ENCODE results near the gene ZNF765.
"Not testable (repeated sequence)": the region's sequence is repeated elsewhere in the genome, so short reads cannot be mapped to it uniquely, and the experiment has no call there.

ZNF765 gene

DNA sequence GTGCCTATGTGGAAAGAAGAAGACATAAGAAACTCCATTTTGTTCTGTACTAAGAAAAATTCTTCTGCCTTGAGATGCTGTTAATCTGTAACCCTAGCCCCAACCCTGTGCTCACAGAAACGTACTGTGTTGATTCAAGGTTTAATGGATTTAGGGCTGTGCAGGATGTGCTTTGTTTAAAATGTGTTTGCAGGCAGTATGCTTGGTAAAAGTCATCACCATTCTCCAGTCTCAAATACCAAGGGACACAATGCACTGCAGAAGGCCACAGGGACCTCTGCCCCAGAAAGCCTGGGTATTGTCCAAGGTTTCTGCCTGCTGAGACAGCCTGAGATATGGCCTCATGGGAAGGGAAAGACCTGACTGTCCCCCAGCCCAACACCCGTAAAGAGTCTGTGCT, 48.9 kb downstream of the ZNF765 start:
- H3K27me3 Mint-ChIP-seq (ENCODE audit: low read depth); H3K27ac Mint-ChIP-seq; H3K4me3 Mint-ChIP-seq; H3K4me1 Mint-ChIP-seq (ENCODE audit: low read depth); DNase-seq (ENCODE audit: low spot score): not testable (repeated sequence)
- Mint-ChIP-seq H3K36me3 (ENCODE audit: low read depth) (peaks cover 84% of the 10 kb centered on the region), H3K9me3 (peaks cover 57% of the 10 kb centered on the region)

DNA sequence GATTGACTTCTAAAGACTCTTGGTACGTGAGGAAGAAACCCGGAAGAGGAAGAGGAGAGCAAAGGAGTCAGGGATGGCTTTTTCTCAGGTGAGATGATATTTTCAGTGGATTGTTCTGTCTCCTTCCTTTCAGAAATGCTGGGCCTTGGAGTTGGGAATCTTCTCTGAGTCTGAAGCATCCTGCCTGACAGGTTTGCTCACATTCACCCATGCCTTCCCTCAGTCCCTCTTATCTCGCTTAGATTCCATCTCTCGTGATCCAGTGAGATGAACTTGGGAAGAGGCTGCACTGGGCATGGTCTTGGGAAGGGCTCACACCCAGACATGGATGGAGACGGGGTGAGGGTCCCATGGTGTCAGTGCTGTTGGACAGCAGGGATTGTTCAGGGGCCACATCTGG, 52.2 kb downstream of the ZNF765 start:
- H3K27ac Mint-ChIP-seq; DNase-seq (ENCODE audit: low spot score); H3K27me3 Mint-ChIP-seq (ENCODE audit: low read depth); H3K4me1 Mint-ChIP-seq (ENCODE audit: low read depth); H3K4me3 Mint-ChIP-seq: not testable (repeated sequence)
- peaks cover 85% of the 10 kb centered on the region for H3K36me3 Mint-ChIP-seq (ENCODE audit: low read depth)
- peaks cover 66% of the 10 kb centered on the region for H3K9me3 Mint-ChIP-seq

DNA sequence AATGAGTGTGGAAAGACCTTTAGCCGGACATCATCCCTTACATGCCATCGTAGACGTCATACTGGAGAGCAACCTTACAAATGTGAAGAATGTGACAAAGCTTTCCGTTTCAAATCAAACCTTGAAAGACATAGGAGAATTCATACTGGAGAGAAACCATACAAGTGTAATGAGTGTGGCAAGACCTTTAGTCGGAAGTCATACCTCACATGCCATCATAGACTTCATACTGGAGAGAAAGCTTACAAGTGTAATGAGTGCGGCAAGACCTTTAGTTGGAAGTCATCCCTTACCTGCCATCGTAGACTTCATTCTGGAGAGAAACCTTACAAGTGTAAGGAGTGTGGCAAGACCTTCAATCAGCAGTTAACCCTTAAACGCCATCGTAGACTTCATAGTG, 60.9 kb downstream of the ZNF765 start:
- DNase-seq (ENCODE audit: low spot score), result no peak
- Mint-ChIP-seq H3K27me3 (ENCODE audit: low read depth) (no peaks in the 10 kb centered on the region), H3K4me3 (no peak overlapping the region)

DNA sequence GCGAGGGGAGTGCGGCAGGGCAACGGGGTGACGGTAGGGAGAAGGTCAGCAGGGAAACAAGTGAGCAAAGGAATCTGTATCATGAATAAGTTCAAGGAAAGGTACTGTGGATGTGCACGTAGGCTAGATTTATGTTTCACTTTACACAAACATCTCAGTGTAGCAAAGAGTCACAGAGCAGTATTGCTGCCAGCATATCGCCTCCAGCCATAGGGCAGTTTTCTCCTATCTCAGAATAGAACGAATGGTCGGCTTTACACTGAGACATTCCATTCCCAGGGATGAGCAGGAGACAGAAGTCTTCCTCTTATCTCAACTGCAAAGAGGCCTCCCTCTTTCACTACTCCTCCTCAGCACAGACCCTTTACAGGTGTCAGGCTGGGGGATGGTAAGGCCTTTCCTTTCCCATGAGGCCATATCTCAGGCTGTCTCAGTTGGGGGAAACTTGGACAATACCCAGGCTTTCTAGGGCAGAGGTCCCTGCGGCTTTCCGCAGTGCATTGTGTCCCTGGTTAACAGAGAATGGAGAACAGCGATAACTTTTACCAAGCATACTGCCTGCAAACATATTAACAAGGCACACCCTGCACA, 65.3 kb downstream of the ZNF765 start:
- not testable (repeated sequence) for H3K27ac Mint-ChIP-seq; H3K27me3 Mint-ChIP-seq (ENCODE audit: low read depth); DNase-seq (ENCODE audit: low spot score); H3K4me3 Mint-ChIP-seq; H3K4me1 Mint-ChIP-seq (ENCODE audit: low read depth)
- peaks cover 30% of the 10 kb centered on the region for H3K36me3 Mint-ChIP-seq (ENCODE audit: low read depth)
- peaks cover 74% of the 10 kb centered on the region for H3K9me3 Mint-ChIP-seq

More for the DNA sequence above, 60.9 kb downstream of the ZNF765 start:
- H3K36me3 Mint-ChIP-seq (ENCODE audit: low read depth), result peaks cover 67% of the 10 kb centered on the region
- H3K27ac Mint-ChIP-seq, result no peak overlapping the region
- peaks cover 70% of the 10 kb centered on the region for H3K9me3 Mint-ChIP-seq
- H3K4me1 Mint-ChIP-seq (ENCODE audit: low read depth), result no peaks in the 10 kb centered on the region

DNA sequence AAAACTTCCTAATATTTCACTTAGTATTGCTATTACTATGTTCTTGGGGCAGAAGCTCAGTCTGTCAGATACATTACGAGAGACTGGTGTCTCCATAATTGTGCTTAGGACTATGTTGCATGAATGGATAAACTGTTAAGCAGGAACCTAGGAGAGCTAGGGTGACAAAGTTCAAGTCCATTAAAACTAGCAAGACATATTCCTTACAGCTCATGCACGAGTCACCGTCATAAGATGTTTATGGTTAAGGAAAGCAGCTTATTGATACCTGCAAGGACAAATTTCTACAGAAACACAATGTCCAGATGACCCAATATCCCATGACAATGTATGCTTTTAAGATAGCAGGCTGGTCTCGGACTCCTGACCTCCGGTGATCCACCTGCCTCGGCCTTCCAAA, 66.9 kb downstream of the ZNF765 start:
- H3K9me3 Mint-ChIP-seq, result peaks cover 66% of the 10 kb centered on the region
- peaks cover 16% of the 10 kb centered on the region for H3K36me3 Mint-ChIP-seq (ENCODE audit: low read depth)
- no peak for DNase-seq (ENCODE audit: low spot score)
- H3K4me3 Mint-ChIP-seq, result no peak overlapping the region
- peaks cover 2% of the 10 kb centered on the region for H3K4me1 Mint-ChIP-seq (ENCODE audit: low read depth)
- no peak overlapping the region for H3K27ac Mint-ChIP-seq
- no peaks in the 10 kb centered on the region for H3K27me3 Mint-ChIP-seq (ENCODE audit: low read depth)

DNA sequence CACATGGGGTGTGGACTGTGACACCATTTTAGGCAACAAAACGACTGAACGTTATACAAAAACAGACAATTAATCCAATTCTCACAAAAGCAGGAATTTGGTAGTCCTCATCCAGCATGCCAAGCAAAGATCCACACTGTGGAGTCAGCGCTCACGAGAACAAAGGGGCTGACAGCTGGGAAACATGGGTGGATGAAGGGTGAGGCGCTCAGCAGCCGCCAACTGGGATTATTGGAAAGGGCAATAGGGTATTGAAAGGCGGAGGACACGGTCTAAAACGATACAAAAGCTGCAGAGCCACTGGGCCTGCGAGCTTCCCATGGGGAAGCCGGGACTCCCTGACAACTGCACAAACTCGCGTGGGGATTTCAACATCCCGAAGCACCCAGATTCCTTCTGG, 67.9 kb downstream of the ZNF765 start:
- DNase-seq (ENCODE audit: low spot score), result no peak
- no peaks in the 10 kb centered on the region for H3K27me3 Mint-ChIP-seq (ENCODE audit: low read depth)
- H3K27ac Mint-ChIP-seq, result no peak overlapping the region
- peaks cover 2% of the 10 kb centered on the region for H3K4me1 Mint-ChIP-seq (ENCODE audit: low read depth)
- no peak overlapping the region for H3K4me3 Mint-ChIP-seq
- peaks cover 59% of the 10 kb centered on the region for H3K9me3 Mint-ChIP-seq
- peaks cover 14% of the 10 kb centered on the region for H3K36me3 Mint-ChIP-seq (ENCODE audit: low read depth)

DNA sequence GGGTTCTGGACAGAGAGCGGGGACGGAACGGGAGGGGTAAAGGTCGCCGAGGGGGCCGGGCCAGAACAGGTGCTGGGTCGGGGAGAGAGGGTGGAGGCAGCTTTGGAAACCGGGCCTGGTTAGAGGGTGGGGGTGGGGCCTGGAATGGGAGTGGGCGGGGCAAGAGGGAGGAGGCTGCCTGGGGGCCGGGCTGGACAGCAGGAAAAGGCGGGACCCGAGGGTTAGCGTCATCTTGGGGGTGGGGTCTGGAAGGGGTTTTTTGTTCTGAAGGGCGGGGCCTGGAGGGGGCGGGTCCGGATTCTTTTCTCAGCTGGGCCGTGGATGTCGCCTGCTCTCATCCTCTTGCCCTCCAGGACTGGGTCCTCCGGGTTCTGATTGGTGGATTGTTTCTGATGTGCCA, 68.3 kb downstream of the ZNF765 start:
- peaks cover 14% of the 10 kb centered on the region for H3K36me3 Mint-ChIP-seq (ENCODE audit: low read depth)
- H3K27me3 Mint-ChIP-seq (ENCODE audit: low read depth), result no peaks in the 10 kb centered on the region
- H3K9me3 Mint-ChIP-seq, result peaks cover 56% of the 10 kb centered on the region
- H3K4me1 Mint-ChIP-seq (ENCODE audit: low read depth), result peaks cover 2% of the 10 kb centered on the region
- DNase-seq (ENCODE audit: low spot score), result no peak
- H3K4me3 Mint-ChIP-seq, result no peak overlapping the region
- H3K27ac Mint-ChIP-seq, result no peak overlapping the region

DNA sequence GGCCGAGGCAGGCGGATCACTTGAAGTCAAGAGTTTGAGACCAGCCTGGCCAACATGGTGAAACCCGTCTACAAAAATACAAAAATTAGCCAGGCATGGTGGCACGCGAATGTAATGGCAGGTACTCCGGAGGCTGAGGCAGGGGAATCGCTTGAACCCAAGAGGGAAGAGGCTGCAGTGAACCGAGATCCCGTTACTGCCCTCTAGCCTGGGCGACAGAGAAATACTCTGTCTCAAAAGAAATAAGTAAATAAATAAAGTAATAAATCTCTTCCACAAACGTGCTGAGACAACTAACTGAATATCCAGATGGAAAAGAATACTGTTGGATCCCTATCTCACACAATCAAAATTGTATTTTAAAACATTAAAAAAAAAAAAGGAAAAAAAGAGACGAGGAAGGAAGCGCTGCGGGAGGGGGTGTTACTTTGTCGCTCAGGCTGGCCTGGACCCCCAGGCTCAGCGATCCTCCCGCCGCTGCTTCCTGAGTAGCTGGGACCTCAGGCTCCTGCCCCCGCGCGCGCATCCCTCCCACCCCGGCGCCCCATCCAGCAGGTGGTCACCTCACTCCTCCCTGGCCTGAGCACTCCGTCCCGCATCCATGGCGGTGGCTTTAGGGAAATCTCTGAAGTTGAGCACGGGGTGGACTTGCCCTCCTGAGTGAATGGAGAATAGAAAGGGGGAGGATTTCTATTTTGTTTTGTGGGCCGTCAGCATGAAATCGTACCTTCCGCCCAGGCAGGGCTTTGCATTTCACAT, 72.0 kb downstream of the ZNF765 start:
- Mint-ChIP-seq H3K36me3 (ENCODE audit: low read depth) (peaks cover 25% of the 10 kb centered on the region), H3K4me3 (peak overlapping the region; percentile 85), H3K27me3 (ENCODE audit: low read depth) (no peaks in the 10 kb centered on the region), H3K9me3 (peaks cover 47% of the 10 kb centered on the region), H3K4me1 (ENCODE audit: low read depth) (peaks cover 14% of the 10 kb centered on the region), H3K27ac (no peak overlapping the region)
- DNase-seq (ENCODE audit: low spot score), result no peak

DNA sequence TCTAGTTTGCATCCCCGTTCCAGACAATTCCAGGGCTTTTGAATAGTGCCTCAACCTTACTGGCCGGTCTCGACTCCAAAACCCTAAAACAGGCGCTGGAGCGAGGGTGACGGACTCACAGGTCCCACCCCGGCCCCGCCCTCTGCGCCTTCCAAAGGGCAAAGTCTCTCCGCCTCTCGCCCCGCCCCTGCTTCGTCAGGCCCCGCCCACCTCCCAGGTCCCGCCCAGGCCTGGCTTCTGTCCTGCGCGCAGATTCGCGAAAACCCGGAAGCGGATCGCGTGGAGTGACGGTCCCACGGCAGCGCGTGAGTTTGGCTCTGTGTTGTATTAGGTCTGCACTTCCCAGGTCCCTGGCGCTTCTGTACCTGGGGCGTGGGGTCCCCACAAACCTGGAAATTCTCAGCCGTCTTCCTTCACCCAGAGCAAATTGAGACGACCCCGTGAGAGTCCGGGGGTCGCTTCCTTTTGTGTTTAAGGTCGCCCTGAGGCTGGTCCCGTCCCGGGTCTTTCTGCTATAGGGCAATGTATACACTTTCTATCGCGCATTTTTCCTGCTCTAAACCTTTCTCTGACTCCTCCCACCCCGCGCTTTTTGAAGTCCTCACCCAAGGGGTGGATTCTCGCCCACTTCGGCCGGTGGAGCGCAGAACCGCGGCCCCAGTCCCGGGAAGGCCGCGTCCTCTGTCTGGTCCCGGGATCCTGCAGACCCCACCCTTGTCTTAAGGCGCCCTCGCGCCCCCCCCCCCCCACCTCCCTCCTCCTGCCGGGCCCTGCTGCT, 72.7 kb downstream of the ZNF765 start, which contains the start of gene ZNF813:
Gene ZNF813, plus strand, starts transcription at position 249 of the 778 bp plus-strand sequence. CDS start 16,090 bp downstream, outside the sequence.
- H3K9me3 Mint-ChIP-seq, result peaks cover 51% of the 10 kb centered on the region
- peak; percentile 85 for DNase-seq (ENCODE audit: low spot score)
- peaks cover 14% of the 10 kb centered on the region for H3K4me1 Mint-ChIP-seq (ENCODE audit: low read depth)
- H3K4me3 Mint-ChIP-seq, result peak within 1 kb of the TSS; percentile 85
- H3K27me3 Mint-ChIP-seq (ENCODE audit: low read depth), result no peaks in the 10 kb centered on the region
- peaks cover 28% of the 10 kb centered on the region for H3K36me3 Mint-ChIP-seq (ENCODE audit: low read depth)
- H3K27ac Mint-ChIP-seq, result peak within 1 kb of the TSS; percentile 83

DNA sequence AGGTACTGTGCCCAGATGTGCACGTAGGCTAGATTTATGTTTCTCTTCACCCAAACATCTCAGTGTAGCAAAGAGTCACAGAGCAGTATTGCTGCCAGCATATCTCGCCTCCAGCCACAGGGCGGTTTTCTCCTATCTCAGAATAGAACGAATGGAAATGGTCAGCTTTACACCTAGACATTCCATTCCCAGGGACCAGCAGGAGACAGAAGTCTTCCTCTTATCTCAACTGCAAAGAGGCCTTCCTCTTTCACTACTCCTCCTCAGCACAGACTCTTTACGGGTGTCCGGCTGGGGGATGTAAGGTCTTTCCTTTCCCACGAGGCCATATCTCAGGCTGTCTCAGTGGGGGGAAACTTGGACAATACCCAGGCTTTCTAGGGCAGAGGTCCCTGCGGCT, 73.7 kb downstream of the ZNF765 start:
- not testable (repeated sequence) for DNase-seq (ENCODE audit: low spot score); H3K27ac Mint-ChIP-seq; H3K27me3 Mint-ChIP-seq (ENCODE audit: low read depth)
- Mint-ChIP-seq H3K4me3 (peak overlapping the region; percentile 85), H3K9me3 (peaks cover 52% of the 10 kb centered on the region), H3K36me3 (ENCODE audit: low read depth) (peaks cover 34% of the 10 kb centered on the region), H3K4me1 (ENCODE audit: low read depth) (peaks cover 14% of the 10 kb centered on the region)

DNA sequence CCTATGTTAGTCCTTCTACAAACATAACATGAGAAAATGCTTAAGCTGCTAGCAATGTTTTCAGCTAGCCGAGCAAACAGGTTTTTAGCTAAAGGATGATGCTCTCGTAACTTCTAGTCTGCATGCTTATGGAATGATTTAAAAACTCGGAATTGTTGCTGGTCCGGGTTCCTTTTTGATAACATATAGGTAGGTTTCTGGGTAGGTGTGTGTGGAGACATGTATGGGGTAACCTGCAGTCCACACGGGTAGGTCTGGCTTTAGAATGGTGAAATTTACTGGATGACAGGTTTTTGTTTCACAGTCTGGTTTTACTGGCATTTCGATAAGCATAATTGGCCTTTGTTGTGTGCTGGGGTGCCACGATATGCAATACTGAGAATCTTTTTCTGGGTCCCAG, 77.0 kb downstream of the ZNF765 start:
- peaks cover 12% of the 10 kb centered on the region for H3K4me1 Mint-ChIP-seq (ENCODE audit: low read depth)
- H3K27ac Mint-ChIP-seq, result no peak overlapping the region
- H3K4me3 Mint-ChIP-seq, result no peak overlapping the region
- H3K27me3 Mint-ChIP-seq (ENCODE audit: low read depth), result no peaks in the 10 kb centered on the region
- peaks cover 50% of the 10 kb centered on the region for H3K36me3 Mint-ChIP-seq (ENCODE audit: low read depth)
- no peak for DNase-seq (ENCODE audit: low spot score)
- H3K9me3 Mint-ChIP-seq, result peaks cover 56% of the 10 kb centered on the region

DNA sequence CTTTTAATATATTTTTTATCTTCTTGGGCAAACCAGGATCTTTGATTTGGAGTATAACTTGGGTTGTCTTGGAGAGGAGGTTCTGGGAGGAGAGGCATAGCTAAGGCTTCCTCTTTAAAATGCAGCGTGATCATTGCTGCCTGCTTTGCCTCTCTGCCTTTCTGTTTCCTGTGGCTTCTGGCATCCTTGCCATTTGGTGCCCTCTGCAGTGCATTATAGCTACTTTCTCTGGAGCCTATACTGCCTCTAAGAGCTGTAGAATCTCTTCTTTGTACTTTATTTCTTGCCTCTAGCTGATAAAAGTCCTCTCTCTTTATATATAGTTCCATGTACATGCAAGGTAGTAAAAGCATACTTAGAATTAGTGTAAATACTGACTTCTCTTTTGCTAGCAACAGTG, 79.9 kb downstream of the ZNF765 start:
- H3K4me3 Mint-ChIP-seq; H3K27me3 Mint-ChIP-seq (ENCODE audit: low read depth); H3K27ac Mint-ChIP-seq; DNase-seq (ENCODE audit: low spot score); H3K4me1 Mint-ChIP-seq (ENCODE audit: low read depth): not testable (repeated sequence)
- Mint-ChIP-seq H3K9me3 (peaks cover 72% of the 10 kb centered on the region), H3K36me3 (ENCODE audit: low read depth) (peaks cover 70% of the 10 kb centered on the region)

DNA sequence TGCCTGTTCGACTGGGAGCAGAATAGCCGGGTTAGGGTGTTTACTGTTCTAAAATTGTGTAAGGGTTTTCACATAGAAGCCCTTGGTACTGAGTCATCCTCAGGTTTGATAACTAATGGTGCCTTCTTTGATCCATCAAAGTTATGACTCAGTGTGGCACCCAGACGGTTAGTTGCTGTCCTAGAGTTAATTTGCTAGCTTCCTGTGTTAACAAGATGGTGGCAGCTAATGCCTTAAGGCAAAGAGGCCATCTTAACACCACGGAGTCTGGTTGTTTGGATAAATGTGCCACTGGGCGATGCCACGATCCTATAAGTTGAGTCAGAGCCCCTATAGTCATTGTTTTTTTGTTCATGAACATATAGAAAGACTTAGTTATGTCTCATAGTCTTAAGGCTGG, 80.5 kb downstream of the ZNF765 start:
- H3K36me3 Mint-ChIP-seq (ENCODE audit: low read depth), result peaks cover 74% of the 10 kb centered on the region
- H3K9me3 Mint-ChIP-seq, result peaks cover 78% of the 10 kb centered on the region

More for the DNA sequence above, 80.5 kb downstream of the ZNF765 start:
- not testable (repeated sequence) for H3K27ac Mint-ChIP-seq; H3K4me1 Mint-ChIP-seq (ENCODE audit: low read depth); DNase-seq (ENCODE audit: low spot score); H3K4me3 Mint-ChIP-seq; H3K27me3 Mint-ChIP-seq (ENCODE audit: low read depth)
